Endodermal cell (in vitro differentiated cells): ENCODE results near the gene INO80B. TPM values are rescaled to one million over a fixed set of nuclear protein-coding genes. Genes with fewer than 3 reads are reported as not detected.
"Not testable (repeated sequence)": the region's sequence is repeated elsewhere in the genome, so short reads cannot be mapped to it uniquely, and the experiment has no call there.

ENCODE experiments used
- DNase-seq: peaks from one replicate; pipeline ENCODE4 v3.0.0-alpha.2; 2017
- H3K27ac ChIP-seq: 2 replicates; pipeline ENCODE4 v1.5.1; 2013; ENCODE audit warnings: mild to moderate bottlenecking, low read depth, low read length, moderate library complexity
- H3K27me3 ChIP-seq: 2 replicates; pipeline ENCODE4 v1.6.1; 2013; ENCODE audit warnings: mild to moderate bottlenecking, low read length, moderate library complexity; ENCODE audit not compliant: insufficient read depth, control insufficient read depth, poor library complexity, severe bottlenecking
- H3K36me3 ChIP-seq: 2 replicates; pipeline ENCODE4 v1.7.0; 2013; ENCODE audit warnings: mild to moderate bottlenecking, low read length, moderate library complexity; ENCODE audit not compliant: control insufficient read depth, insufficient read depth
- H3K4me1 ChIP-seq: one replicate; pipeline ENCODE4 v1.7.0; 2013; ENCODE audit warnings: low read length; ENCODE audit not compliant: control insufficient read depth, insufficient read depth
- H3K4me3 ChIP-seq: 2 replicates; pipeline ENCODE4 v1.5.1; 2013; ENCODE audit warnings: mild to moderate bottlenecking, low read length, moderate library complexity
- H3K9ac ChIP-seq: 2 replicates; pipeline ENCODE4 v1.6.1; 2013; ENCODE audit warnings: mild to moderate bottlenecking, low read length, moderate library complexity; ENCODE audit not compliant: poor library complexity, severe bottlenecking; ENCODE audit errors: extremely low read depth
- H3K9me3 ChIP-seq: 2 replicates; pipeline ENCODE4 v1.6.1; 2013; ENCODE audit warnings: mild to moderate bottlenecking, low read length, moderate library complexity; ENCODE audit not compliant: control insufficient read depth
- H3K27ac Mint-ChIP-seq: 2 replicates; pipeline ENCODE4 v1.8.0; 2020; ENCODE audit warnings: mixed read lengths
- H3K27me3 Mint-ChIP-seq: 2 replicates; pipeline ENCODE4 v1.8.0; 2021; ENCODE audit warnings: mild to moderate bottlenecking, mixed read lengths; ENCODE audit not compliant: insufficient read depth
- H3K36me3 Mint-ChIP-seq: 2 replicates; pipeline ENCODE4 v1.8.0; 2020; ENCODE audit warnings: low read depth, mixed read lengths
- H3K4me1 Mint-ChIP-seq: 2 replicates; pipeline ENCODE4 v1.8.0; 2020; ENCODE audit warnings: mixed read lengths
- H3K4me3 Mint-ChIP-seq: 2 replicates; pipeline ENCODE4 v1.8.0; 2020; ENCODE audit warnings: mild to moderate bottlenecking, moderate library complexity, mixed read lengths
- H3K9me3 Mint-ChIP-seq: 2 replicates; pipeline ENCODE4 v1.8.0; 2020; ENCODE audit warnings: mild to moderate bottlenecking, mixed read lengths
- WGBS, 2 experiments: methylation state at CpG; one replicate each; pipeline versions ENCODE4 v1.1.5 to v1.1.7; 2013; ENCODE audit warnings: missing lambda C conversion rate in 2 of 2, mixed read lengths in 1 of 2; ENCODE audit not compliant: insufficient coverage in 1 of 2, insufficient read length in 1 of 2; 5-methylcytosine and 5-hydroxymethylcytosine counted together
- total RNA-seq, 2 donors: library from RNA; stranded (reverse); fragmentation: NEBNext Ultra II Directional in 1 of 2; extraction: Animal tissue kit (Norgen Biotek cat#: 25700) in 1 of 2; gene quantifications; 2 replicates in 1 of 2; 3 replicates in 1 of 2; pipeline ENCODE4 v1.2.1, GENCODE V29; 2021
- TF ChIP-seq, protein P1 (sequence below): fragments of 200-600 bp; sonication (generic); conservative IDR thresholded peaks from 2 replicates; pipeline ENCODE4 v1.5.0; 2021; ENCODE audit warnings: antibody characterized with exemption, mild to moderate bottlenecking

The INO80B gene
- total RNA-seq, 2 donors from 2014 or later: 23.9 to 38.8 TPM

DNA sequence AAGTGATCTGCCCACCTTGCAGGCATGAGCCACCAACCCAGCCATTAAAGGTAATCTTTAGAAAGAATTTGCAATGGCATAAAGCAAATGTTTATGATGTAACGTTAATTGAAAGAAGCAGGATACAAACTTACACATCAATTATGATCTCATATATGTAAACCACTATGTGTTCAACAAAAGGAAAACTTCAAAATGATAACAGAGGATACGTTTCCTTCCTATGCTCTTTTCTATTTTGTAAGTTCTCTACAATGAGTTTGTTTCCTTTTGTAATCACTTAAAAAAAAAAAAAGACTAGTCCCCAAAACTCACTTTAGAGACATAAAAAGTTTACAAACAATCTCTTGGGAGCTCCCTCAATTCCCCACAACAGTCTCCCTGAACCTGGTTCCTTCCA lies 34.9 kb upstream of the INO80B start:
- Histone ChIP-seq H3K27ac (no peak overlapping the region), H3K9me3 (no peaks in the 10 kb centered on the region), H3K4me3 (no peak overlapping the region), H3K27me3 (peaks cover 8% of the 10 kb centered on the region), H3K36me3 (peaks cover 7% of the 10 kb centered on the region), H3K9ac (no peak overlapping the region), H3K4me1 (peaks cover 9% of the 10 kb centered on the region)
- H3K4me1 Mint-ChIP-seq: peaks cover 8% of the 10 kb centered on the region
- no peak for DNase-seq
- 88 to 100% methylated on average over 2 of the region's 2 CpGs for WGBS, 2 experiments
- peaks cover 29% of the 10 kb centered on the region for H3K27me3 Mint-ChIP-seq
- no peak overlapping the region for H3K27ac Mint-ChIP-seq
- peaks cover 5% of the 10 kb centered on the region for H3K36me3 Mint-ChIP-seq
- H3K4me3 Mint-ChIP-seq: no peak overlapping the region
- TF ChIP-seq, protein P1, sequence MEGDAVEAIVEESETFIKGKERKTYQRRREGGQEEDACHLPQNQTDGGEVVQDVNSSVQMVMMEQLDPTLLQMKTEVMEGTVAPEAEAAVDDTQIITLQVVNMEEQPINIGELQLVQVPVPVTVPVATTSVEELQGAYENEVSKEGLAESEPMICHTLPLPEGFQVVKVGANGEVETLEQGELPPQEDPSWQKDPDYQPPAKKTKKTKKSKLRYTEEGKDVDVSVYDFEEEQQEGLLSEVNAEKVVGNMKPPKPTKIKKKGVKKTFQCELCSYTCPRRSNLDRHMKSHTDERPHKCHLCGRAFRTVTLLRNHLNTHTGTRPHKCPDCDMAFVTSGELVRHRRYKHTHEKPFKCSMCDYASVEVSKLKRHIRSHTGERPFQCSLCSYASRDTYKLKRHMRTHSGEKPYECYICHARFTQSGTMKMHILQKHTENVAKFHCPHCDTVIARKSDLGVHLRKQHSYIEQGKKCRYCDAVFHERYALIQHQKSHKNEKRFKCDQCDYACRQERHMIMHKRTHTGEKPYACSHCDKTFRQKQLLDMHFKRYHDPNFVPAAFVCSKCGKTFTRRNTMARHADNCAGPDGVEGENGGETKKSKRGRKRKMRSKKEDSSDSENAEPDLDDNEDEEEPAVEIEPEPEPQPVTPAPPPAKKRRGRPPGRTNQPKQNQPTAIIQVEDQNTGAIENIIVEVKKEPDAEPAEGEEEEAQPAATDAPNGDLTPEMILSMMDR: no peak
- H3K9me3 Mint-ChIP-seq: no peaks in the 10 kb centered on the region

DNA sequence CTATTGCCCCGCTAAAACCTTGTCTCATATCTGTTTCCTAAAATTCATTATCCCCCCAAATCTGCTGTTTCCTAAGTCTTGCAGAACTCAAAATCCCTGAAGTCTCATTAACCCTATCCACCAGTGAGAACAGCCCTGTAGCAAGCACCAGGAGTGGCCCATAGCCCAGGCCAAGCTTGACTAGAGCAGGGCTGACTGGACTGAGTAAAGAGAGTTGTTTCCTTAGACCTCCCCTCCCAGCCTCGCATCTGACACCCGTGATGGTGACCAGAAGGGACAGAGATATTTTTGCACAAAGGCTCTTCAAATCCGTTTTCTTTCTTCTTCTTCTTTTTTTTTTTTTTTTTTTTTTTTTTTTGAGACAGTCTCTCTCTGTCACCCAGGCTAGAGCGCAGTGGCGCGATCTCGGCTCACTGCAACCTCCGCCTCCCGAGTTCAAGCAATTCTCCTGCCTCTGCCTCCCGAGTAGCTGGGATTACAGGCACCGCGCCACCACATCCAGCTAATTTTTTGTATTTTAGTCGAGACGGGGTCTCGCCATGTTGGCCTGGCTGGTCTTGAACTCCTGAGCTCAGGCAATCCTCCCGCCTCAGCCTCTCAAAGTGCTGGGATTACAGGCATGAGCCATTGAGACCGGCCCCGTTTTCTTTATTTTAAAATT lies 34.3 kb upstream of the INO80B start:
- peak overlapping the region; percentile 90 for H3K4me3 Mint-ChIP-seq
- peak overlapping the region; percentile 67 for H3K9ac ChIP-seq
- H3K9me3 Mint-ChIP-seq, DNase-seq, H3K27ac ChIP-seq, H3K4me1 ChIP-seq, H3K9me3 ChIP-seq, H3K27me3 ChIP-seq, H3K27ac Mint-ChIP-seq: not testable (repeated sequence)
- peaks cover 11% of the 10 kb centered on the region for H3K36me3 Mint-ChIP-seq
- peaks cover 14% of the 10 kb centered on the region for H3K4me1 Mint-ChIP-seq
- peaks cover 29% of the 10 kb centered on the region for H3K27me3 Mint-ChIP-seq
- 91 to 92% methylated on average over 15 to 19 of the region's 19 CpGs for WGBS, 2 experiments
- peaks cover 12% of the 10 kb centered on the region for H3K36me3 ChIP-seq
- peak overlapping the region; percentile 94 for H3K4me3 ChIP-seq

DNA sequence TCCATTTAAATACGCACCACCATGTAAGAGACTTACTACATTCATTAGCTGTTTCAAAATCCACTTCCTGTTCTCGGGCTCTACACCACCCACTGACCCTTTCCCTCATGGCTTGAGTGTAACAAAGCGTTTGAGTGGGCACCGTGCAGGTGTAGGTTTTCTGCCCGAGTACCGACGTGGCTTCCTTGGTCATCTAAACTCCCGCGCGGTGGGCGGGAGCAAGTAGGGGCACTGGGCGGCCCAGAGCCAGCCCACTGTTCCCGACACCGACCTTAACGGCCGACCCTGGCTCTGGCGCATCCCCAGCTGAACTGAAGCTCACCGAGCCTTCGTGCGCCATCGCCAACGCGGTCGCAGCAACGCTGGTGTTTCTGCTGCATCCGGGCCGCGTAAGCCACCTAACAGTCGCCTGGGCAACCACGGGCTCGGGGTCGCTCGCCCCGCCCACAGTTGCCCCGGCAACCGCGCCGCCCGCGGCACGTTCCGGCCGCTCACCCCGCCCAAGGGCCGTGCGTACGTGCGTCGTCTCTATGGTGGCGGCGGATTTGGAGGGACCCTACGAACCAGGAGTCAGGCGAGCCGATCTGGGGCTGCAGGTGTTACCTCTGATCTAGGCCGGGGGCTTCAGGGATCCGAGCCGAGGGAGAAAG lies 33.5 kb upstream of the INO80B start, which contains the start of the genes C2orf81 and WDR54:
Gene C2orf81, minus strand, starts transcription at position 399 of the 650 bp plus-strand sequence. Its CDS starts 59 bp downstream, at position 340.
Gene WDR54, plus strand, starts transcription at position 510 of the 650 bp plus-strand sequence. CDS start 424 bp downstream, outside the sequence.
- H3K27me3 Mint-ChIP-seq: peaks cover 29% of the 10 kb centered on the region
- H3K4me1 Mint-ChIP-seq: peaks cover 22% of the 10 kb centered on the region
- no peaks in the 10 kb centered on the region for H3K9me3 Mint-ChIP-seq
- 2 to 9% methylated on average over 8 to 57 of the region's 57 CpGs for WGBS, 2 experiments
- Histone ChIP-seq H3K9me3 (no peaks in the 10 kb centered on the region), H3K9ac (peak within 1 kb of the TSS; percentile 74), H3K27me3 (peaks cover 8% of the 10 kb centered on the region), H3K4me3 (peak within 1 kb of the TSS; percentile 94), H3K4me1 (peaks cover 17% of the 10 kb centered on the region), H3K27ac (peak within 1 kb of the TSS; percentile 79), H3K36me3 (peaks cover 20% of the 10 kb centered on the region)
- peak within 1 kb of the TSS; percentile 96 for H3K27ac Mint-ChIP-seq
- H3K4me3 Mint-ChIP-seq: peak within 1 kb of the TSS; percentile 90
- peak; percentile 97 for DNase-seq
- H3K36me3 Mint-ChIP-seq: peaks cover 17% of the 10 kb centered on the region
- TF ChIP-seq, protein P1: no peak
